HS-5 (cell line): ENCODE measurements around the gene ZNF197.
"Not testable (repeated sequence)": the region's sequence is repeated elsewhere in the genome, so short reads cannot be mapped to it uniquely, and the experiment has no call there.

ENCODE experiments used
- DNase-seq: peaks from one replicate; pipeline ENCODE4 v3.0.0-alpha.2; 2012; ENCODE audit warnings: low read depth

The ZNF197 gene

GRCh38 chr3:44624749-44625480 lies at the start of gene ZNF197:
ZNF197 (plus strand) TSS chr3:44625036; CDS start chr3:44629155, 4,119 bp downstream.
- peak; percentile 78 for DNase-seq

GRCh38 chr3:44576613-44577012 lies 48.2 kb upstream of the ZNF197 start:
- no peak for DNase-seq

GRCh38 chr3:44577354-44577952 lies 47.4 kb upstream of the ZNF197 start:
- not testable (repeated sequence) for DNase-seq

GRCh38 chr3:44578316-44578715 lies 46.5 kb upstream of the ZNF197 start:
- DNase-seq, result not testable (repeated sequence)

- DNase-seq, result not testable (repeated sequence)
Observed at GRCh38 chr3:44578924-44579515, 45.8 kb upstream of the ZNF197 start.

GRCh38 chr3:44579749-44580148 lies 45.1 kb upstream of the ZNF197 start:
- DNase-seq, result not testable (repeated sequence)

- not testable (repeated sequence) for DNase-seq
Observed at GRCh38 chr3:44580971-44581370, 43.9 kb upstream of the ZNF197 start.

- no peak for DNase-seq
Observed at GRCh38 chr3:44584646-44585501, 40.0 kb upstream of the ZNF197 start, which contains the start of gene ZNF660. ZNF660 (plus strand) TSS chr3:44584964; CDS start chr3:44594194, 9,230 bp downstream.

GRCh38 chr3:44596621-44597020 lies 28.2 kb upstream of the ZNF197 start:
- no peak for DNase-seq

GRCh38 chr3:44601749-44602148 lies 23.1 kb upstream of the ZNF197 start:
- DNase-seq, result no peak

GRCh38 chr3:44612678-44613077 lies 12.2 kb upstream of the ZNF197 start:
- no peak for DNase-seq

GRCh38 chr3:44628716-44629115 lies 3.9 kb downstream of the ZNF197 start:
- DNase-seq, result no peak

GRCh38 chr3:44632193-44632592 lies 7.4 kb downstream of the ZNF197 start:
- DNase-seq, result no peak

GRCh38 chr3:44642337-44642736 lies 17.5 kb downstream of the ZNF197 start:
- DNase-seq, result no peak

- DNase-seq, result no peak
Observed at GRCh38 chr3:44643024-44643423, 18.2 kb downstream of the ZNF197 start.

- no peak for DNase-seq
Observed at GRCh38 chr3:44647771-44648170, 22.9 kb downstream of the ZNF197 start.

- peak; percentile 67 for DNase-seq
Observed at GRCh38 chr3:44648564-44649229, 23.9 kb downstream of the ZNF197 start, which contains the start of gene ZNF35. ZNF35 (plus strand) TSS chr3:44648732; CDS start chr3:44651068, 2,336 bp downstream.

GRCh38 chr3:44649709-44650108 lies 24.9 kb downstream of the ZNF197 start:
- no peak for DNase-seq

- DNase-seq, result no peak
Observed at GRCh38 chr3:44654039-44654438, 29.2 kb downstream of the ZNF197 start.

GRCh38 chr3:44659015-44659414 lies 34.2 kb downstream of the ZNF197 start:
- DNase-seq, result no peak

GRCh38 chr3:44659434-44659833 lies 34.6 kb downstream of the ZNF197 start:
- no peak for DNase-seq
